ENCODE results near the gene P2RY11. TPM values are rescaled to one million over a fixed set of nuclear protein-coding genes. Genes with fewer than 3 reads are reported as not detected.

Gene P2RY11, protein sequence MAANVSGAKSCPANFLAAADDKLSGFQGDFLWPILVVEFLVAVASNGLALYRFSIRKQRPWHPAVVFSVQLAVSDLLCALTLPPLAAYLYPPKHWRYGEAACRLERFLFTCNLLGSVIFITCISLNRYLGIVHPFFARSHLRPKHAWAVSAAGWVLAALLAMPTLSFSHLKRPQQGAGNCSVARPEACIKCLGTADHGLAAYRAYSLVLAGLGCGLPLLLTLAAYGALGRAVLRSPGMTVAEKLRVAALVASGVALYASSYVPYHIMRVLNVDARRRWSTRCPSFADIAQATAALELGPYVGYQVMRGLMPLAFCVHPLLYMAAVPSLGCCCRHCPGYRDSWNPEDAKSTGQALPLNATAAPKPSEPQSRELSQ
- 30.4 and 32.4 TPM in 2 replicates for total RNA-seq

- intact Hi-C loops (cut with micrococcal nuclease): no loop called here
Measured at GRCh38 chr19:10111405-10111811, at the start of gene P2RY11. Gene P2RY11 (plus strand): TSS chr19:10111693. CDS start chr19:10111722, 29 bp downstream.

DNA sequence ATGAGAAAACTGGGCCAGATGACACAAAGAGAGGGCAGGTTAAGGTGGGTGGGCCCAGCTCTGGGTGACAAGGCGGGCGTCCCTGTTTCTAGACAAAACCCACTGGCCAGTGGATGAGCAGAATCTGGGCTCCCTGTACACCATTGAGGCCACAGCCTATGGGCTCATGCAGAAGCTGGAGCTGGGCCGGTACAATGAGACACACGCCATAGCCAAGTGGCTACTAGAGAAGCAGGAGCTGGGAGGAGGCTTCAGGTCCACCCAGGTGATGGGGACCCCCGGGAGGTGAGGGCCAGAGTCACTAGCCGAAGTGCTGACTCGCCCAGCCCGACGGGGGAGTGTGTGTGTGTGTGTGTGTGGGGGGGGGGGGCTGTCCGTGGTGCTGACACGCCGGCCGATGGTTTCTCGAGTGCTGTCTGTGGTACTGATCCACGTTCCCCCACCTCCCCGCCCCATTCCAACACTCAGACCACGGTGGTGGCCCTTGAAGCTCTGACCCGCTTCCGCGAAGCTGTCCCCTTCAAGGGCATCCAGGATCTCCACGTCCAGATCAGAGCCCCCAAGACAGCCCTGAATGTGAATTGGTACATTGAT lies 49.7 kb upstream of the P2RY11 start:
- intact Hi-C loops (cut with micrococcal nuclease): no loop called here

DNA sequence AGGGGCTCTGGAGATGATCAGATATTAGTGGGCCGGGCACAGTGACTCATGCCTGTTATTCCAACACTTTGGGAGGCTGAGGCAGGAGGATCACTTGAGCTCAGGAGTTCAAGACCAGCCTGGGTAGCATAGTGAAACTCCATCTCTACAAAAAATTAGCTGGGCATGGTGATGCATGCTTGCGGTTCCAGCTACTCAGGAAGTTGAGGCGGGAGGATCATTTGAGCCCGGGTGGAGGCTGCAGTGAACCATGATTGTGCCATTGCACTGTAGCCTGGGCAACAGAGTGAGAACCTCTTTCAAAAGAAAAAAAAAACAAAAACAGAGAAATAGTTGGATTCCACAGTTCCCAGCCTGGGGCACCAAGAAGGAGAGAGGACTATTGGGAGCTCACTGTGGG lies 43.3 kb upstream of the P2RY11 start:
- intact Hi-C loops (cut with micrococcal nuclease): no loop called here

DNA sequence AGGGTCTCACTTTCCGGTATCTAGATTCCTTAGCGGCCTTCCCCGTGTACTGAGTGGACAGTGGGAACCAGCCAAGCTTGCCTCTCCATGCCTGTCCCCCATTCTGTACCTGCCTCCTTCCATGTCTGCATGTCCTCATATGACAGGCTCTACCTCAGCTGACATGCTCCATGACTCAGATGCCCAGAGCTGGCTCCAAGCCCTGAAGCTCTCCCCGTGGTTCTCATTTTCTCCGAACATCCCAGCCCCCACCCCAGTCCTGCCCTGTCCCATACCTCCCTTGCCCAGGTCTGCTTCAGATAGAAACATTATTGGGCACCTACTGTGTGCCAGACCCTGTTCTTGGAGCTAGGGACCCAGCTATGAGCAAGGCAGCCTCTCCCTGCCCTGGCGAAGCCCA lies 42.4 kb upstream of the P2RY11 start:
- intact Hi-C loops (cut with micrococcal nuclease): no loop called here

DNA sequence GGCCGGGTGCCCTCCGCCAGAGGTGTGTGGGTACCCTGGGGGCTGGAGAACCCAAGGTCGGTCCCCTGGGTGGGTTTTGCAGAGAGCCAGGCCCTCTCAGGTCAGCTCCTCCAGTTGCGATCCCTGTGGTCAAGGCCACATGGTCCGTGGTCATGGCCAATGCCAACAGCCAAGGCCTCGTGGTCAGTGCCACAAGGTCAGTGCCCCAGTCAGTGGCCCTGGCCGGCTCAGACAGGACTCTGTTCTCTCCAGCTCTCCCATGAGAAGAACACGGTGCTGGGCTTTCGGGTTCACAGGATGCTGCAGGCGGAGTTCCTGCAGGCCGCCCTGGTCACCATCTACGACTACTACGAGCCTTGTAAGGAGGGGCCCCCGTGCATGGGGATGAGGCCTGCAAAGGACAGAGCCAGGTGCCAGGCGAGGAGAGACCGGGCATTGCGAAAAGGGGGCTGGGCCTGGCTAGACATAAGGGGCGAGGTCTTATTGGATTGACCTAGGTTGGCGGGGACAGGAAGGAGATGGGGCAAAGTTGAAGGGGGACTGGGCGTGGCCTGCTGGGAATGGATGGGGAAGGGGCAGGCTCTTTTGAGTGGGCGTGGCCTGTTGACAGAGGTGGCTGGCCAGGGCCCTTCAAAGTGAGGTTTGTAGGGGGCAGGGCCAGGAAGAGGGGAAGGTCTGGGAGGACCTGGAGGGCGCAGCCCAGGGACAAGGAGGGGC lies 40.6 kb upstream of the P2RY11 start:
- intact Hi-C loops (cut with micrococcal nuclease): no loop called here

DNA sequence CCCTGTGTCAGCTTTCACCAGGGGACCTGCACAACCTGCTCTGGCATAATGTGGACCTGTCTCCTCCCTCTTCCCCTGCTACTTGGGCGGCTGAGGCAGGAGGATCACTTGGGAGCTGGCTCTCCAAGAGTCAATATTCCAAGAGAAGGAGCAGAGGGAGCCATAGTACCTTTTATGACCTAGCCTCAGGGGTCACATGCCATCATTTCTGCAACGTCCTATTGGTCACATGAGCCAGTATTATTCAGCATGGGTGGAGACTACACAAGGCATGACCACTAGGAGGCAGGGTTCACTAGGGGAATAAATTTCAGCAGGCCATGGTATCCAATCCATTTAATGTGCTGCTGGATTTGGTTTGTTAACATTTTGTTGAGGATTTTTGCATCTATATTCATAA lies 37.3 kb upstream of the P2RY11 start:
- intact Hi-C loops (cut with micrococcal nuclease): loop anchor here (1.0 kb wide), 2 partner anchors 39 to 176 kb away; no protein-coding TSS in a partner anchor

DNA sequence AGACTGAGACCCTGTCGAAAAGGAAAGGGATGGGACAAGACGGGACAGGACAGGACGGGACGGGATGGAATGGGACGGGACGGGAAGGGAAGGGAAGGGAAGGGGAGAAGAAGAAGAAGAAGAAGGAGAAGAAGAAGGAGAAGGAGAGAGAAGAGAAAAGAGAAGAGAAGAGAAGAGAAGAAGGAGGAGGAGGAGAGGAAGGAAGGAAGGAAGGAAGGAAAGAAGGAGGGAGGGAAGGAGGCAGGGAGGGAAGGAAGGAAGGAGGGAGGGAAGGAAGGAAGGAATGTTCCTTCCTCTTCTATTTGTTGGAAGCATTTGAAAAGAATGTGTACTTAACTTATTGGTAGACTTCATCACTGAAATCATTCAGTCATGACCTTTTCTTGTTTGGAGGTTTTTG lies 35.0 kb upstream of the P2RY11 start:
- intact Hi-C loops (cut with micrococcal nuclease): no loop called here

DNA sequence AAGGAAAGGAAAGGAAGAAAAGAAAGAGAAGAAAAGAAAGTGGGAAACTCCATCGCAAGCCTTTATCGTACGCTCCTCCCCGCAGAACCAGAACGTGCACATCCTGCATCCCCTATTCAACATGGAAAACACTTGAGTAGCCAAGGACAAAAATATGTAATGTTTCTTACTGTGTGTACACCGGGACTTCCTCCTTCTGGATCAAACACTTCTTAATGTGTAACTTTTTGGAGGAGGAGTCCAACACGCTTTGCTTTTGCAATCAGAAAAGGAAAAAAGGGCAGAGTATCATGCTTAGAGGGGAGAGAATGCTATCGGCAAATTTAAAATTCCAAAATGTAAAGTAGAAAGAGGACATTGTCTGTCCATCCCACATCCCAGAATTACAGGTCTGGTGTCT lies 33.2 kb upstream of the P2RY11 start:
- intact Hi-C loops (cut with micrococcal nuclease): no loop called here

- intact Hi-C loops (cut with micrococcal nuclease): no loop called here
Measured at GRCh38 chr19:10079031-10079453, 32.5 kb upstream of the P2RY11 start.

- intact Hi-C loops (cut with micrococcal nuclease): no loop called here
Measured at GRCh38 chr19:10083911-10084310, 27.6 kb upstream of the P2RY11 start.

DNA sequence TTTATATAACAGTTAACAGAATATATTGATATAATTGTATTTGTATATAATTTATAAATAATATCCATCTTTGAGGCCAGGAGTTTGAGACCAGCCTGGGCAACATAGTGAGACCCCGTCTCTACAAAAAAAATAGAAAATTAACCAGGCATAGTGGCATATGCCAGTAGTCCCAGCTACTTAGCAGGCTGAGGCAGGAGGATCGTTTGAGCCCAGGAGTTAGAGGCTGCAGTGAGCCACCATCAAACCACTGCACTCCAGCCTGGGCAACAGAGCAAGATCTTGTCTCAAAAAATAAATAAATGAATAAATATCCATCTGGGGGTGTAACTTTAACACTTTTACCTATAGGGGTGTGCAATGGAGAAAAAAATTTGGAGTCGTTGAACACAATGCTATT lies 26.7 kb upstream of the P2RY11 start:
- intact Hi-C loops (cut with micrococcal nuclease): no loop called here

DNA sequence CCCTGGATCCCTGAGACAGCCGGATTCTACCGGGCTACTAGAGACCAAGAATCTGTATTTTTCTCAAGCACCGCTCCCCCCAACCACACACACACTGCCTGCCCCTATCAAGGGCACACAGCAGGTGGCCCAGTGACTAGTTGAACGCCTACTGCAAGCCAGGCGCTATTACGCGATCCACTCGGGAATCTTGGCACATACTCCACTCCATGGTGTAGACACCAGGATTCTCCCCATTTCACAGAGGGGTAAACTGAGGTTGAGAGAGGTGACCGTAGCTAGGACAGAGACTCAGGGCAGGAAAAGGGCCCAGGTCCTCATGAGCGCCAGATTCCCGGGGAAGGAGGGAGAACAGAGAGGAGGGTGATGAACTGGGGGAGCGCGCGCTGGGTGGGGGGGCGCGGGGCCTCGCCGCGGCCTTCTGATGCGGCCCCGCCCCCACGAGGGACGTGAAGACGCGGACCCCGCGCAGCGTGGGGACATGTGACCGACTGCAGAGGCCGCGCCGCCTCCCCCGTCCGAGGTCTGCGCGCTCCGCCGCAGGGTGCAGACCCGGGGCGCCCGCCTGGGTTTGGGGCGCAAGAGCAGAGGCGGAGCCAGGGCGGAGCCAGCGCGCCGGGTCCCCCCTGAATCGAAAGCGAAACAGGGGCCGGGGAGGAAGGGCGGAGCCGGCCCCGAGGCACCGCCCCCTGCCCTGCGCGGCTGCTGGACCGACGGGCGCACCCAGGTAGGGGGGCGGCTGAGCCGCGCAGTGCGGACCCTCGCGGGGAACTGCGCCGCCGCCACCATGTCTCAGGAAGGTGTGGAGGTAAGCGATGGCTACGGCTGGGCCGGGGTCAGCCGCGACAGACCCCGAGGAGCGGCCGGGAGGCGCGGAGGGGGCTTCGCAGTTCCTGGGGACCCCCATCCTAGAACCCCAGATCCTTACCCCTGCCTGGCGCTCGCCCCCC lies 25.6 kb upstream of the P2RY11 start, which contains the start of gene SHFL:
TSS of gene SHFL (plus strand) at position 677 of the 950 bp plus-strand sequence. CDS start at position 788, 111 bp downstream.
- intact Hi-C loops (cut with micrococcal nuclease): loop anchor here (1.0 kb wide), 4 partner anchors 10 to 152 kb away; partner anchors contain the start of genes EIF3G and PPAN

DNA sequence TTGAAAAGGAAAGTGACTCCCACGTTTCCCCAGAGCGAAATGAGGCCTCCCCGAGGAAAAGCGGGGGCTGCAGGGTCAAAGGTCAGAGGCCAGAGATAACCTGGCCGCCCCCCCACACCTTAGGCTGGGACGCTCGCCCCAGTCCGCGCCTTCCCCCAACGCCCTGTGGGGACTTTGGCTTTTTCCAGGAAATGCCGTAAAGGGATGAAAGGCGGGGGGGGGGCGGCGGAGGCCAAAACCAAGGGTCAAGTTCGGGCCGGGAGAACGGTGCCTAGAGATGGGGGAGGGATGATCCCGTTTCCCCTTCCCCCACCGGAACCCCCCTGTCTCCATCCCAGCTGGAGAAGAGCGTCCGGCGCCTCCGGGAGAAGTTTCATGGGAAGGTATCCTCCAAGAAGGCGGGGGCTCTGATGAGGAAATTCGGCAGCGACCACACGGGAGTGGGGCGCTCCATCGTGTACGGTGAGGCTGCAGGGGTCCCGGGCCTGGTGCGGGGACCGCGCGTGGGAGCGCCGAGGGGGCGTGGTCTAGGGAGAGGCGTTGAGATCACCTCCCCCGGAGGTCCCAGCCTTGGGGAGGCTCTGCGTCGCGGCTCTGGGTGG lies 24.8 kb upstream of the P2RY11 start:
- intact Hi-C loops (cut with micrococcal nuclease): loop anchor here (1.0 kb wide), 4 partner anchors 10 to 152 kb away; partner anchors contain the start of genes EIF3G and PPAN

DNA sequence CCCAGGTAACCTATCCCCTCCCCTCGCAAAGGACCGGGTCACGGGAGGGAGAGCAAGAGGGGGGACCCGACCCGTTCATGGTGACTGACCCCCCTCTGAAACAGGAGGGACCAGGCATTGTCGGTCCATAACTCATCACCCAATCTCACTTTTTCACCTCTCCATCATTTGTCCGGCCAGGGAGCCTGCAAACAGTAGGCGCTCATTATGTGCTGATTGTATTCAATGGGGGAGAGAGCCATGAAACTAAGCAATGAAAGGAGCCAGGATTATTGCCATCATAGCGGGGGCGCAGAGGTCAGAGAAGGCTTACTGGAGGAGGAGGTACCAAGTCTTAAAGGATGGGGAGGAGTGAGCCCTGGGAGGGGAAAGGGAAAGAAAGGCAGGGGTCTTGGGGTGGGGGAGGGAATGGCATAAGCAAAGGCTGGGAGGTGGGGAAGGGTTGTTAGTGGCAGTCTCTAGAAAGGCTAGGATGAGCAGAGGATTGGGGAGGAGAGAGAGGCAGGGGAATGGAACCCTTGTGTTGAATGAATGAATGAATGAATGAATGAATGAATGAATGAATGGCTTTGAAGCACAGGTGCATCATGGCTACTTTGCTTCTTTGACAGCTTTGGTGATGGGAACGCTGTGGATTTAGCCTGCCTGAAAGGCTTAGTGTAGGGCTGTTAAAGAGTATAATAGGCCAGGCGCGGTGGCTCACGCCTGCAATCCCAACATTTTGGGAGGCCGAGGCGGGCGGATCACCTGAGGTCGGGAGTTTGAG lies 24.0 kb upstream of the P2RY11 start:
- intact Hi-C loops (cut with micrococcal nuclease): no loop called here

GRCh38 chr19:10088949-10089554 lies 22.4 kb upstream of the P2RY11 start:
- intact Hi-C loops (cut with micrococcal nuclease): no loop called here

DNA sequence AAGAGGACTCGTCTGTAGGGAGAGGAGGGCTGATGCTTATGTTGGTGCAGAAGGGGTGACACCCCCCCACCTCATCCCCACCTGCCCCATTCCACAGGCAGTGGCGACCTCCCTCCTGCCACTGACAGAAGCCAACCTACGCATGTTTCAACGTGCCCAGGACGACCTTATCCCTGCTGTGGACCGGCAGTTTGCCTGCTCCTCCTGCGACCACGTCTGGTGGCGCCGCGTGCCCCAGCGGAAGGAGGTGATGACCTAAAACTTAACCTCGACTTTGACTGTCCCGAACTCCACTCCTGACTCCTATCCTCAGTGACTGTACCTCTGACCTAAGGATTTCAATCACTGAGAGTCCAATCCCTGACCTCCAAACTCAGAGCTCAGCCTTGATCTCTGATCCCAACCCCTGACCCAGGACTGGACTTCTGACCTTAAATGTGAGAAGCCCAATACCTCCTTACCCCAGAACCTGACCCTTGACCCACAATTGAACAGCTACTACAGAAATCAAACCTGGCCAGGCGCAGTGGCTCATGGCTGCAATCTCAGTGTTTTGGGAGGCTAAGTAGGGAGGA lies 21.6 kb upstream of the P2RY11 start:
- intact Hi-C loops (cut with micrococcal nuclease): no loop called here

- intact Hi-C loops (cut with micrococcal nuclease): no loop called here
Measured at GRCh38 chr19:10091370-10091687, 20.2 kb upstream of the P2RY11 start.

- intact Hi-C loops (cut with micrococcal nuclease): no loop called here
Measured at GRCh38 chr19:10091895-10092641, 19.4 kb upstream of the P2RY11 start.

All from T-helper 1 cell treated with Interleukin-12 subunit alpha and Interleukin-12 subunit beta and Interleukin-4 antibody, amounts not matched to agents 30 ng/mL and 1 ng/mL, for 36 hours (primary cell).